Ovary (tissue), 9 donors: ENCODE results near the gene GFY. TPM values are rescaled to one million over a fixed set of nuclear protein-coding genes. Genes with fewer than 3 reads are reported as not detected.

Experiments used
- DNase-seq, 5 donors: peaks; one replicate each; pipeline ENCODE4 v3.0.0-alpha.2; 2019 to 2020
- H3K27ac ChIP-seq, 2 donors: fragments of 200-600 bp; one replicate each; pipeline versions ENCODE4 v1.5.1 to v1.8.0; 2019 to 2022
- H3K27me3 ChIP-seq: fragments of 200-600 bp; one replicate; pipeline ENCODE4 v1.8.0; 2022
- H3K36me3 ChIP-seq: fragments of 200-600 bp; sonication (generic); one replicate; pipeline ENCODE4 v1.5.1; 2019
- H3K4me1 ChIP-seq: one replicate; pipeline ENCODE4 v1.8.1; 2013; ENCODE audit warnings: mild to moderate bottlenecking, moderate library complexity; ENCODE audit not compliant: insufficient read depth
- H3K4me3 ChIP-seq: fragments of 200-600 bp; sonication (generic); one replicate; pipeline ENCODE4 v1.5.1; 2017
- H3K9me3 ChIP-seq, 2 donors: fragments of 200-600 bp in 1 of 2; sonication (generic) in 1 of 2; one replicate each; pipeline versions ENCODE4 v1.5.1 to v1.8.1; 2013 to 2019; ENCODE audit warnings: mild to moderate bottlenecking in 1 of 2, moderate library complexity in 1 of 2
- EP300 ChIP-seq: sonication (generic); formaldehyde crosslinking; IDR thresholded peaks from one replicate; pipeline ENCODE4 v1.6.1; 2017; ENCODE audit warnings: antibody characterized with exemption
- POLR2A ChIP-seq: fragments of 450-650 bp; IDR thresholded peaks from one replicate; pipeline ENCODE4 v1.6.1; 2017; ENCODE audit warnings: antibody characterized with exemption, mild to moderate bottlenecking, moderate library complexity
- WGBS, 3 donors: extraction: QIAGEN DNeasy Blood & Tissue Kit in 1 of 3; methylation state at CpG; one replicate each; pipeline versions ENCODE4 v1.1.5 to v1.1.7; 2013 to 2017; 5-methylcytosine and 5-hydroxymethylcytosine counted together
- intact Hi-C, 4 donors: fragments of 100-400 bp; cut with DNase I; formaldehyde crosslinking; loops; one replicate each; pipeline versions ENCODE4 v1.11.0 to v1.15.1; 2022 to 2023
- polyA plus RNA-seq, 2 donors: library from polyadenylated mRNA; stranded (reverse); fragments of 200-250 nt in 1 of 2; fragments of 350-450 nt in 1 of 2; fragmentation: Illumina TruSeq in 1 of 2; extraction: RNeasy Lipid Tissue Mini Kit (QIAGEN cat#74804) in 1 of 2; gene quantifications; one replicate each; pipeline ENCODE4 v1.2.3, GENCODE V29; 2013 to 2014
- total RNA-seq, 7 donors: library from RNA; depleted of rRNA in 2 of 7; stranded (reverse); fragments of >200 nt in 2 of 7; fragmentation: NEBNext Ultra II Directional in 3 of 7; extraction: Animal tissue kit (Norgen Biotek cat#: 25700) in 3 of 7; gene quantifications; one replicate each; pipeline versions ENCODE4 v1.1.0 to v1.2.4, GENCODE V29; 2016 to 2023
- TF ChIP-seq, protein P1 (sequence below), 3 donors: fragments of 450-650 bp in 2 of 3; fragments of 200-600 bp in 1 of 3; IDR thresholded peaks; one replicate each; pipeline versions ENCODE4 v1.5.1 to v1.8.0; 2016 to 2022; ENCODE audit warnings: antibody characterized with exemption in 3 of 3, mild to moderate bottlenecking in 1 of 3
- donor health status: DM: no; HTN: no; CAD: no; lungs with moderate emphysema.
- donor health status: DM: no; HTN: no; CAD: no.
- donor health status: Bipolar disorder and iron deficiency.
- donor health status: DM: yes; HTN: yes; CAD: no.
- donor health status: DM: no; HTN: no; CAD: no.
- donor health status: DM: yes; HTN: yes; CAD: no.

The GFY gene
- total and polyA plus RNA-seq, 9 donors: not detected

DNA sequence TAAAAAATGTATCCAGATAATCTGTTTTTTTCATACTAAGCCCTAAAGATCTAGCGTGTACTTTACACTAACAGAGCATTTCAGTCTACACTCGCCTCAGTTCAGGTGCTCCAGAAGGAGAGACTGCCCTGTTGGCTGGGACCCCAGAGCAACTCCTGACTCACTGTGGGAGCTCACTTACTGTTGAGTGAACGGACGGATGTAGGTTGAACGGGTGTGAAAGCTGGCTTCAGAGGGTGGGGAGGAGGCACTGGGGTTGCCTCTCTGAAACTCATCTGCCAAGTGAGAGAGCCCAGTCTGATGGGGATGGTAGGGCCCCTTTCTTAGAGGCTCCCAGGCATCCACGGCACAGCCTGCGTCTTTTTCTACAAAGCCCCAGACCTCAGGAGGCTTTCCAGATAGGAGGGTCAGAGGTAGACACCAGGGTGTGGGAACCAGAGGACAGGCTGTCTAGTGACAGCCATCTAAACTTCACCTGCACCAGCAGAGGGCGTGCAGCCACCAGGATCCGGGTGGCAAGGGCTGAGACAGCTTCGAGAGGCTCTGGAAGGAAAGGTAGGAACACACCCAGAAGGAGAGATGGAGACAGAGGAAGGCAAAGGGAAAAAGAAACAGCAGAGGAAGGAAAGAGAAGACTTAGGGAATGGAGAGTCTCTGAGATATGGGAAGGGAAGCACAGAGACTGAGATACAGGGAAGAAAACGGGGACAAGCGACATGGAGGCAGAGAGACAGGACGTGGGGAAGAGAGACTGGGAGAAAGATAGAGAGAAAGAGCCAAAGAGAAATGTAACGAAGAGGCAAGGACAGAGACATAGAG lies 33.4 kb upstream of the GFY start:
- no peaks in the 10 kb centered on the region for H3K36me3 ChIP-seq
- TF ChIP-seq, protein P1, sequence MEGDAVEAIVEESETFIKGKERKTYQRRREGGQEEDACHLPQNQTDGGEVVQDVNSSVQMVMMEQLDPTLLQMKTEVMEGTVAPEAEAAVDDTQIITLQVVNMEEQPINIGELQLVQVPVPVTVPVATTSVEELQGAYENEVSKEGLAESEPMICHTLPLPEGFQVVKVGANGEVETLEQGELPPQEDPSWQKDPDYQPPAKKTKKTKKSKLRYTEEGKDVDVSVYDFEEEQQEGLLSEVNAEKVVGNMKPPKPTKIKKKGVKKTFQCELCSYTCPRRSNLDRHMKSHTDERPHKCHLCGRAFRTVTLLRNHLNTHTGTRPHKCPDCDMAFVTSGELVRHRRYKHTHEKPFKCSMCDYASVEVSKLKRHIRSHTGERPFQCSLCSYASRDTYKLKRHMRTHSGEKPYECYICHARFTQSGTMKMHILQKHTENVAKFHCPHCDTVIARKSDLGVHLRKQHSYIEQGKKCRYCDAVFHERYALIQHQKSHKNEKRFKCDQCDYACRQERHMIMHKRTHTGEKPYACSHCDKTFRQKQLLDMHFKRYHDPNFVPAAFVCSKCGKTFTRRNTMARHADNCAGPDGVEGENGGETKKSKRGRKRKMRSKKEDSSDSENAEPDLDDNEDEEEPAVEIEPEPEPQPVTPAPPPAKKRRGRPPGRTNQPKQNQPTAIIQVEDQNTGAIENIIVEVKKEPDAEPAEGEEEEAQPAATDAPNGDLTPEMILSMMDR (IDR thresholded peaks at IDR 0.05): peak in 2 of 3 donors; percentile 60 to 62
- no peak for TF ChIP-seq POLR2A
- no peak overlapping the region for H3K4me3 ChIP-seq
- intact Hi-C loops: loop anchor here in 1 of 4 donors (2.0 kb wide), 1 partner anchor 51 kb away; no protein-coding TSS in a partner anchor
- no peak overlapping the region for H3K27ac ChIP-seq
- no peaks in the 10 kb centered on the region for H3K9me3 ChIP-seq
- no peaks in the 10 kb centered on the region for H3K4me1 ChIP-seq
- no peaks in the 10 kb centered on the region for H3K27me3 ChIP-seq
- peak; percentile 57 to 74 (median 64) for DNase-seq
- WGBS, 3 donors: 14 to 22% (median 16%) methylated on average over 13 to 14 of the region's 14 CpGs

DNA sequence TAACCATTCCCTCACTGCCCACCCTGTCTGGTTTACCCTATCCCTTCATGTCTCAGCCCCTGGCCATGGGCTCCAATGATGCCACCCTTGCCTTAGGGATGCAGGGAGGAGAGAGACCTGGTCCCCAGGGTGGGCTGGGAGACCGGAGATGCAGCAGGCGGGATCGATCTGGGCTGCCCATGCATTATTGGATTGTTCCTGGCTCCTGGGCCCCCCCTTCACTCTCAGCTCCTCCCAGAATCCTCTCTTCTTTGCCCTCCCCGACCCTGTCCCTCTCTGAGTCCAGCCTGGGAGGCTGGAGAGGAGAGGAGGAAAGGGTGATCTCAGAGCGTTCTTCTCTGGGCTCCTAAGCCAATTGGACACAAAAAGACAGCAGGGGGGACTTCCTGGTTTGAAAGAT lies 31.3 kb upstream of the GFY start:
- Histone ChIP-seq H3K36me3 (no peaks in the 10 kb centered on the region), H3K4me1 (no peaks in the 10 kb centered on the region), H3K4me3 (no peak overlapping the region), H3K27me3 (no peaks in the 10 kb centered on the region), H3K27ac (no peak overlapping the region), H3K9me3 (no peaks in the 10 kb centered on the region)
- no peak for DNase-seq
- intact Hi-C loops: no loop called here
- no peak for TF ChIP-seq POLR2A
- no peak for TF ChIP-seq EP300
- TF ChIP-seq, protein P1 (IDR thresholded peaks at IDR 0.05): no peak
- WGBS, 3 donors: 49 to 59% (median 52%) methylated on average over 5 of the region's 5 CpGs

DNA sequence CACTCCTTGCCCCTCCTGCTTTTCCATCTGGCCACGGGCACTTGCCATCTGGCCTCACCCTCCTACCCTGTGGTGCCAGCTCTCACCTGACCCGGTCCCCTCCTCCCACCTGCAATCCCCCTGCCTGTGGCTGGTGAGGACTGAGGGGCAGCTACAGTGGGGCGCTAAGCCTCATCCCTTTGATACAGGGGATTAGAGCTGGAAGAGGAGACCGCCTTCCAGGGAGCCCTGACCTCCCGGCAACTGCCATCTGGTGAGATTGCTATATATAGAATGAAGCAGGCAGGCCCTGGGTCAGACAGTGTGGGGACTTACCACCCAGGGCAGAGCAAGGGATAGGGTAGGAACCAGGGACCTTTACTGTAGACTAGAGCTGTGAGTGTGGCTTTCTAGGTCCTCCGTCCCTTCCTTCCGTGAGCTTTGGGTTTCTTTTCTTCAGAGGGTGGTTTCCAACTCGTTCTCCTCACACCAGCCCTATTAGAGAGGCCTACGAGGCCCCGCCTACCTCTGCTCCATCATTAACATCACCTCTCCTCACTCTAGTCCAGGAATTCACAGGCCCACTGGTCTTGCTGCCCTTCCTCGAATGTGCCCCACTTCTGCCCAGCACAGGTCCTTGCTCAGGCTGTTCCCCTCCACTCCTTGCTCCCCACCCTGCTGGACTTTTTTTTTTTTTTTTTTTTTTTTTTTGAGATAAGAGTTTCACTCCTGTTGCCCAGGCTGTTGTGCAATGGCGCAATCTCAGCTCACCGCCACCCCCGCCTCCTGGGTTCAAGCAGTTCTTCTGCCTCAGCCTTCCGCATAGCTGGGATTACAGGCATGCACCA lies 29.4 kb upstream of the GFY start:
- H3K9me3 ChIP-seq: no peaks in the 10 kb centered on the region
- WGBS, 3 donors: 68 to 80% (median 72%) methylated on average over 15 of the region's 15 CpGs
- H3K4me1 ChIP-seq: no peaks in the 10 kb centered on the region
- no peak overlapping the region for H3K4me3 ChIP-seq
- no peaks in the 10 kb centered on the region for H3K27me3 ChIP-seq
- peak in 1 of 5 donors; percentile 22 for DNase-seq
- H3K36me3 ChIP-seq: no peaks in the 10 kb centered on the region
- no peak overlapping the region for H3K27ac ChIP-seq
- TF ChIP-seq POLR2A: no peak
- intact Hi-C loops: loop anchor here in 1 of 4 donors (5.0 kb wide), 1 partner anchor 42 kb away; no protein-coding TSS in a partner anchor

DNA sequence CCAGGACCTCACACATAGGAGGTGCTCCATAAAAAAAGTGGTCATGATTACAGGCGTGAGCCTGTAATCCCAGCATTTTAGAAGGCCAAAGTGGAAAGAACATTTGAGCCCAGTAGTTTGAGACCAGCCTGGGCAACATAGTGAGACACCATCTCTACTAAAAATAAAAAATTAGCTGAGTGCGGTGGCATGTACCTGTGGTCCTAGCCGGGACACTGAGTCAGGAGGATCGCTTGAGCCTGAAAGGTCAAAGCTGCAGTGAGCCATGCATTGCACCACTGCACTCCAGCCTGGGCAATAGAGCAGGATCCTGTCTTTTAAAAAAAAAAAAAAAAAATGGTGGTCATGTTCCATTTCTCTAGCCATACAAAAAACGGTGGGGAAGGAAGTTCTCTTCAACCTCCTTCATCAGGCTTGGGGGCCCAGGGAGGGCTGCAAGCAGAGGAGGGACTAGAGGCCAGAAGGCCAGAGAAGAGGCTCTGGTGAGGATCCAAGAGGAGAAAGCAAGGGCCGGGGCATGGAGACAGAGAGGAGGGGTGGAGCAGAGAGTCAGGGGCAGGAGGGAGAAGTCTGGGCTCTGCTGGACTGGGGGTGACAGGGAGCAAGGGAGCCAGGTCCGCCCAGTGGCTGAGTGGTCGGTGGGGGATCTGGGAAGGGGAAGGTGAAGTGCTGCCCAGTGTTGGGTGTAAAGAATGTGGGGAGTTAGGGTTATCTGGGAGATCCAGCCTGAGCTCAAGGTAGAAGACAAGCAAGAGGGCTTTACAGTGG lies 28.3 kb upstream of the GFY start:
- H3K36me3 ChIP-seq: no peaks in the 10 kb centered on the region
- no peaks in the 10 kb centered on the region for H3K9me3 ChIP-seq
- no peak overlapping the region for H3K4me3 ChIP-seq
- DNase-seq: no peak
- no peaks in the 10 kb centered on the region for H3K27me3 ChIP-seq
- H3K27ac ChIP-seq: no peak overlapping the region
- 72 to 76% (median 74%) methylated on average over 8 of the region's 8 CpGs for WGBS, 3 donors
- TF ChIP-seq, protein P1 (IDR thresholded peaks at IDR 0.05): no peak
- no peak for TF ChIP-seq POLR2A
- no peak for TF ChIP-seq EP300
- no peaks in the 10 kb centered on the region for H3K4me1 ChIP-seq
- intact Hi-C loops: loop anchor here in 1 of 4 donors (5.0 kb wide), 1 partner anchor 40 kb away; no protein-coding TSS in a partner anchor
